NCI-H2081 treated with DMSO at 0.1 percent for 48 hours (cell line): Measurements from ENCODE around the gene SLC6A6.

Experiments used
- DNase-seq: peaks from one replicate; lab custom pipeline; 2025; lab: John Stamatoyannopoulos, UW

Gene SLC6A6

DNA sequence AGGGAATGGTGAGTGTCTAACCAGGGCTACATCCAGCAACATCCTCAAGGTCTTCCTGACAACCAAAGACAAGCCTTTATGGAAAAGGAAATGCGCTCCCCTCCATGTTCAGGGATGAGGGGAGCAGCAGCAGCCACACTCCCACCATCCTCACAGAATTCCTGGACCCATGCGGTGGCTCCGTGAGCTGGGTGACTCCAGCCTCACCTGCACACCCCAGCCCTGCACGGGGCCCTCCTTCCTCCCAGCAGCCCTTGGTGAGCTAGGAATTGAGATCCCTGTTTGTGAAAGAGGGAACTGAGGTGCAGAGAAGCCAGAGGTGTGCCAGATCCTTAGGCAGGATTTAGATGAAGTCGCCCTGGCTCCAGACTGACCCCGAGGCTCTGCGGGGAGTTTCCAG, 85.4 kb downstream of the SLC6A6 start:
- no peak for DNase-seq

DNA sequence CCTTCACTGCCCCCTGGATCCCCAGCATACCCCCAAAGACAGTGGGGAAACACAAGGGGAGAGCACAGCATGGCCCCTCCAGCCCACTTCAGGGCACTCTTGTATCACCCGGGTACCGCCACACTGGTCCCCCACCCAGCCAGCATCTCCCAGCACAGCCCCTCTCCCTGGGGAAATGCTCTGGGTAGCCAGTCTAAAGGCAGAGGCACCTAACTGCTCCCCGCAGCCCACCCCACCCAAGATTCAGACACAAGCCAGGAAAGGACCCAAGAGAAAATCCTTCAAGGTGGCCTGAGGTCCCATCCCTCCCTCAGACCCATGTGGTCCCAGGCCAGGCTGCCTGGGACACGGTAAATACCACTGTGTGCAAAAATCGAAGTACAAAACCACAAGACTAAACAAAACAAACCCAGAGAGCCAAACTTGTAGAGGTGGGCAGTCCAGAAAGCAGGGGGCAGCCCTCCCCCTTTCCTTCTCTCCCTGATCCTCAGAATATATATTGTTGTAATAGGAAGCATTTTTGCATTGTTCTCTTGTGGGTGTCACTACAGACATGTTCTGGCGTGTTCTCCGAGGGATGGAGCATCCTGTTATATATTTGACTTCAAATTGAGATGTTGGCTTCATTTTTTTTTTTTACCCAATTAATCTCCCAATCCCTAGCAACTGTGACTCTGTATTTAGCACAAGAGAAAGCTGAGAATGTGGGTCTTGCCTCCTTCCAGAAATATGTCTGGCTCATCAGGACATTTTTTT, 86.1 kb downstream of the SLC6A6 start:
- no peak for DNase-seq

DNA sequence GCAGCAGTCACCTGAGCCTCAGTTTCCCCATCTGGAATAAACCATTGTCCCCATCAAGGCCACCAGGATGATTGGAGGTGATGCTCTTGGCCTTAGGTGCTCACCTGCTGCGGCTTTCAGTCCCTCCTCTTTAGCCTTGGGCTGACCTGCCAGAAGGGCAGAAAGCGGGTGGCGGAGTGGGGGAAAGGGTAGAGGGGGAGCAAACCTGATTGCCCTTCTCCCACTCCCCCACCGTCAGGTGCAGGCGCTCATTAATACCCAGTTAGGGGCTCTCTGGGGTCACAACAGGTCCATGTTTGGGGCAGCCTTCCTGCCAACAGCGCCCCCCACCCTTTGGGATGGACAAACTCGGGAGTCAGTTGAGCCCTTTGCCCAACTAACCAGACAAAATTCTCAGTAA, 87.2 kb downstream of the SLC6A6 start:
- no peak for DNase-seq

DNA sequence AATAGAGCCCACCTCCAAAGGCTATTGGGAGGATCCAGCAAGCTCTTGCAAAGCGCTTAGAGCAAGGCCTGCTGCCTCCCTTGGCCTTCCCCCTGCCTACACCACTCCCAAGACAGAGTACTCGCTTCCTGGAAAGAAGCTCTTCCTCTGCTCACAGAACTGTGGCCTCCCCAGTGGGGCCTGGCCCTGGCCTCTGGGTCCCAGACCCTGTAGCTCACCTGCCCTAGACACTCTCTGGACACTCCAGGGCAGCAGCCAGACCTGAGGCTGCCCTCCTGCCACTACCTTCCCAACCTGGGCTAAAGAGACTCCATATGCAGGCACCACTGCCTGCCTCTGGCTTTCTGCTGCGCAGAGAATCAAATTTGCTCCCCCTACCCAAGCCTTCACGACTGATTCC, 87.8 kb downstream of the SLC6A6 start:
- DNase-seq = no peak

DNA sequence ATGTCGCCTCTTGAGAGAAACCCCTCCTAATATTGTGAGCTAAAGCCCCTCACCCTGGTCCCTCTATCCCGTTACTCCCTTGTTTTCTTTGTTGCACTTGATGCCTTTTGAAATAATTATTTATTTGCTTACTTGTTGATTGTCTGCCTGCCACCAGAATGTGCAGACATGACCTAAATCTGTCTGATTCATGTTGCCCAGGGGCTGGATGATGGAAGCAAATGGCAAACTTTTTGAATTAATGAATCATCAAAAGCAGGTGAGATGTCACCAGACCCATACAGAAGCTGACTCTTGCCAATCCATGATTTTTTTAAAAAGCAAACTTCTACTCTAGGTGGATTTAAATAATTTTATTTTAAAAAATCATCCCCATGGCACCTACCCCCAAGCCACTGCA, 88.4 kb downstream of the SLC6A6 start:
- DNase-seq = no peak

DNA sequence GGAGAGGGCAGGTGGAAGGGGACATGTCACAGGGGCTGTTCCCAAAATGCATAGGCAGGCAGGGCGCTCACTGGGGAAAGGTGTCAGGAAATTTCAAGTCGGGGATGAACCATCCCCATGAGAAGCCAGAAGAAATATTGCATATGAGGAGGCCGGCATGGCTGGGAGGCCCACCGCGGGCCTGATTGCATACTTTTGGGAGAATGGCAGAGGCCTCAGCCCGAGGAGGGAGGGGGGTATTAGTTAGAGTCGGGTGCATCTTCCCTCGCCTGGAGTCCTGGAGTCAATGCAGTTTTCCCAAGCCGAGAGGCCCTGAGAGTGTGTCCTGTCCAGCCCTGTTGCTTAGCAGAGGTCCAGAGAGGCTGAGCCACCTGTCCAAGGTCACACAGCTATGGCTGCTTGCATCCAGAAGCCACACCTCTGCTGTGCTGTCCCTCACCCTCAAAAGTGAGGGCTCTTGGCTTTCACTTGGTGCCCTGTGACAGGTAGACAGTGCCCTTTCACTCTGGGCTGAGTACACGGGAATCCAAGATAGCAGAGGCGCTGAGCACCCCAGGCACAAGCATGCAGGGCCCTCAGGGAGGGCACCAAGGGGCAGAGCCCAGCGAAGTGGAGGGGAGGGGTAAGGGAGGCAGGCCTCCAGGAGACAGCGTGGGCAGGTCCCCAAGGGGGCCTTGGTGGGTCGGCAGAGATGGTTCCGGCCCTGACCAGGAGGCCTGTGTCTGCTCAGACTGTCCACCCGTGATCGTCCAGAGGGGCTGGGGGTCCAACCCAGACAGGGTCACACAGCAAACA, 89.2 kb downstream of the SLC6A6 start:
- no peak for DNase-seq

DNA sequence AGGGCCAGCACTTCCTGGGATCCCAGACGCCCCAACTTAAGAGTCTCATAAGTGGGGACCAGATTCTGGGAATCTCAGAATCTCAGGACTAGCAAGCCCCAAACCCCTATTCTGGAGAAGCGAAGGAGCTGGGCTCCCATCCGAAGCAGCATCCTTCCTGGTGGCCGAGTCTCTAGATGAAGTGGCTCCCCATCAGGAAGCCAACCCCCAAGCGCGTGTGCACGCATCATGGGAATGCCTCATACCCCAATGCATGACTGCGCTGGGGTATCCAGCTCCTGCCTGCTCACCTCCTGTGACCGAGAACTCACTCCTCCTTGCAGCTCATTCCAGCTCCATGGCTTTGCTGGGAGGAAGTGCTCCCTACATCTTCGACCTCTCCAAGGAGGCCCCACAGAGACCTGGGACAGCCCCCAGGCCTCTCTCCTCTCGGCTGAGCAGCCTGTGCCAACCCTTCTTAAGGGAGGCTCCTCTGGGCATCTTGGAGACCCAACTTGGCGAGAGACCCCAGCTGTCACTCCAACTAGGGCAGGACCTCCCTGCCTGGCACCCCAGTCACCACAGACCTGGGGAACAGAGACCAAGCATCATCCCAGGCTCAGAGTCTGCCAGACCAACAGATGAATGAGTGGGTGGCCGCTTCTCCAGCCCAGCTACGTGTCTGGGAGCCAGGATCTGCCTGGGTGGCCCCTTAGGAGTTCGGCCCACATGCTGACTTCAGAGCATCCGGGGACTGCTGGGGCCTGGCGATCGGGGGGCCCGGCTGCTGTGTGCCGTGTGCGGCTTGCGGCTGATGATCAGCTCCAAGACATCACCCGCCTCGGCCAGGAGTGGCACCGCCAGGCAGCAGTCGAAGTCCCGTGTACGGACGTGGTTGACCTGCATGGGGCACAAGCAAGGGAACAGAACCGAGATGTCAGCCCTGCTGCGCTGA, 90.8 kb downstream of the SLC6A6 start:
- no peak for DNase-seq

DNA sequence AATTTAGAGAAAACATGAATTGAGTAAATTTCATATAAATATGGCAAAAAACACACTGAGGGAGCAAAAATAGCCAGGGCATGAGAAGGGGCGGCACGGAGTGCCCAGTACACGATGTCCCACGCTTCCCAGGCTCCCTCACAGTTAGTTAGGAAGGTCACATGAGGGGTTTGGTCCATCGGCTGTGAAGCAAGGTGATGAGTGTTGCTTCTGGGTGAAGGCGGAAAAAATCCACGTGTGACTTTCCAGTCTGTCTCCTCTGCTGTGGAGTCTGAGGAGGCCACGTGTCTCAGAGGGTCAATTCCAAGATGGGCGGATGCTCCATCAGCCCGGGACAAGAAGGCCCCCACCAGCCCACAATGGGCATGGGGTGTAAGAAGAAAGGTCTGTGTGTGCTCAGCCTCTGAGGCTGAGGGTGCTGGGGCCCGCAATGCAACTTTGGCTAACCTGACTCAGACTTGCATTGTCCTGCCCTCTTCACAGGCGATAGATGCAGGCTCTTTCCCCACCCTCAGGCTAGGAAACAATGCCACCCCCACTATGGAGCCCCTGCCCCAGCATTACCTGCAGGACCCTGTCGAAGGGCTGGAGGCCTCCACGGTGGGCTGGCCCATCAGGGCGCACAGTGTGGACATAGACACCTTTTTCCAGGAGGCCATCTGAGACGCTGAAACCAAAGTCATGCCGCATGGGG, 92.0 kb downstream of the SLC6A6 start:
- DNase-seq = no peak

DNA sequence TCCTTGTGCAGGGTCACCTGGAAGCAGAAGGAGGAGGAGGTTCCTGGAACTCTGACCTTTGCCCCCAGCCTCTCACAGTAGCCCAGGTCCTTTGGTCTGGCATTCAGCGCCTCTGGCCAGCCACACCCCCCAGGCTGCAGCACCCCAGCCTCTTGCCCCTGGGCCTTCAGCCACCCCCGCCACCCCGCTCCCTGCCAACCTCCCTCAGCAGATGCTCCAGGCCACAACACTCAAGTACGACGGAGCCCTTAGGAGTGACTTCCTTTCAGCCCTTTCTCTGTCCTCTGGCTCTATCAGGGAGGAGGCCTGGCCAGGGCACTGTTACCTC, 92.5 kb downstream of the SLC6A6 start:
- DNase-seq = no peak

DNA sequence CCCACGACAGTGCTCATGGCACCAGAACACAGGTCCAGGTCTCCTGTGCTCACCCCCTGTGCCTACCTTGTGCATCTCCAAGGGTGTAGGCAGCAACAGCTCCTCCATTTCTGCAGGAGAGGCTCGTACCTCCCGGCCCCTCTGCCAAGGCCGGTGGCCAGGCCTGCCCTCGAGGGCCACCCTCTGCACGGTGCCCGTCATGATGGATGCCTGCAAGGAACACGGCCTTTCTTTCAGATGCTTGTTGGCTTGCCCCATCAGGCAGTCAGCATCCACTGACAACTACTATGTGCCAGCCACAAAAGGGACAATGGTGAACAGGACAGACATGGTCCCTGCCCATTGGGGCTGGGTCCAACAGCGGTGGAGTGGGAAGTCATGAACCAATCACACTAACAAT, 93.9 kb downstream of the SLC6A6 start:
- no peak for DNase-seq

DNA sequence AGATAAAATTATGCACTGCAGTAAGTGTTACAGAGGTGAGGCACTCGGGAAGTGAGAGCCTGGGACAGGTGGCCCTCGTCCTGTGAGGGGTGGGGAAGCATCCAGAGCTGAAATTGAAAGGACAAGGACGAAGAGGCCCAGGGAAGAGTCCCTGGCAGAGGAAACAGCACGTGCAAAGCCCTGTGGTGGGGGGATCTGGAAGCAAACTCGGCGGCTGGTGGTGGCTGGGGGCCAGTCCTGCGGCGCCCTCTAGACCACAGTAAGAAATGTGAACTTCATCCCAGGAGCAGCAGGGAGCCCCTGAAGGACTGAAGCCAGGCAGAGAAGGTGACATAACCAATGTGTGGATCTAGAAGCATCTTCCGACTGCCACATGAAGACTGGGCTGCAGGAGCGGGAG, 94.9 kb downstream of the SLC6A6 start:
- no peak for DNase-seq

DNA sequence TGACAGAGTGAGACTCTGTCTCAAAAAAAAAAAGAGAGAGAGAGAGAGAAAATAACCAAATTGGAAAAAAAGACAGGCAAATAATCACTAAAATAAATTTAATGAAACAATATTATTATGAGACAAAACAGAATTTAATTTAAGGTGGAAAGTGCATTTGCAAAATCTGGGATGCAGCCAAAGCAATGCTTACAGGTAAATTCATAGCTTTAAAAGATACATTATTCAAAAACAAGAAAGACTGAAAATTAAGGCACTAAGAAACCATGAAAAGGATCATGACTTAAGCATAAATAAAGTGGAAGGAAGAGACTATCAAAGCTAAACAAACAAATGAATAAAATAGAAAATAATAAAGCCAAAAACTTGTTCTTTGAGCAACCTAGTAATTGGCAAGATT, 100.1 kb downstream of the SLC6A6 start:
- DNase-seq = no peak

DNA sequence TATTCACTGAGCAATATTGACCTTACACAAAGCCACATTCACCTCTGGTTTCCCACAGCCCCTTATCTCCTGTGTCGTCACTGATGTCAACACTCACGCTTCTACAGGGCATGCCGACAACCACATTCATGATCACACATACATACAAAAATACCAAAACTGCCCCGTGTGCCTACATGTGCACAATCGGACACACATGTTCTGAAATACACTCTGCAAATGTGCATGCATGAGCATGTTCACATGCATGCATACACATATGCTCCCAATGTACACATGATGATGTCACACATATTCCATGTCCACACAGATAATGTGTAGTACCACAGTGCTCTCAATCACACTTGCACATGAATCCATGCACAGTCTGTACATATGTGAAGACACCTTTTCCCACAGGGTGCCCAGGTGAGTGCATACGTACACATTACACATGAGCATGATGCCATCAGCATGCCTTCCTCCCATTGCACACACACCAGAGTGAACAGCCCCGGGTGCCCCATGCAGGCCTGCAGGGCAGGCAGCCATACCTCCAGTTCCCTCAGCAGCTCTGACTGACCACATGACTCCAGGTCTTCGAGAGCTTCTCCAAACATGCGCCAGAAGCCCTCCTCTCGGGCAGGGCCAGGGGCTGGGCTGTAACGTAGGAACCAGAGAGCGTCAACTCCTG, 100.8 kb downstream of the SLC6A6 start:
- DNase-seq = no peak

DNA sequence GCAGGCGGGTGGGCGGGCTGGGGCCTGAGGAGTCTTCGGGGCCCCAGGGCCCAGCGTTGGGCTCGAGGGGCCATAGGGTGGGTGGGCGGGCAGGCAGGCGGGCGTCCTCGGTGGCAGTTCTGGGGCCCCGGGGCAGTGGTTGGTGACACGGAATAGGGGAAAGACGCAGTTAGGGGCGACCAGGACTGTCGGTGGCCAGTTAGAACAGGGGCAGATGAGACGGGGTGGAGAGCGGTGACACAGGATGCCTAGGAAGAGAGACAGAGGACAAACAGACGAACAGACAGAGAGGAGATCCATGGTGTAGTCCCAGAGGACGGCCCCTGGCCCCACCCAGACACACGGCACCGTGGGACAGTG, 101.3 kb downstream of the SLC6A6 start:
- no peak for DNase-seq

DNA sequence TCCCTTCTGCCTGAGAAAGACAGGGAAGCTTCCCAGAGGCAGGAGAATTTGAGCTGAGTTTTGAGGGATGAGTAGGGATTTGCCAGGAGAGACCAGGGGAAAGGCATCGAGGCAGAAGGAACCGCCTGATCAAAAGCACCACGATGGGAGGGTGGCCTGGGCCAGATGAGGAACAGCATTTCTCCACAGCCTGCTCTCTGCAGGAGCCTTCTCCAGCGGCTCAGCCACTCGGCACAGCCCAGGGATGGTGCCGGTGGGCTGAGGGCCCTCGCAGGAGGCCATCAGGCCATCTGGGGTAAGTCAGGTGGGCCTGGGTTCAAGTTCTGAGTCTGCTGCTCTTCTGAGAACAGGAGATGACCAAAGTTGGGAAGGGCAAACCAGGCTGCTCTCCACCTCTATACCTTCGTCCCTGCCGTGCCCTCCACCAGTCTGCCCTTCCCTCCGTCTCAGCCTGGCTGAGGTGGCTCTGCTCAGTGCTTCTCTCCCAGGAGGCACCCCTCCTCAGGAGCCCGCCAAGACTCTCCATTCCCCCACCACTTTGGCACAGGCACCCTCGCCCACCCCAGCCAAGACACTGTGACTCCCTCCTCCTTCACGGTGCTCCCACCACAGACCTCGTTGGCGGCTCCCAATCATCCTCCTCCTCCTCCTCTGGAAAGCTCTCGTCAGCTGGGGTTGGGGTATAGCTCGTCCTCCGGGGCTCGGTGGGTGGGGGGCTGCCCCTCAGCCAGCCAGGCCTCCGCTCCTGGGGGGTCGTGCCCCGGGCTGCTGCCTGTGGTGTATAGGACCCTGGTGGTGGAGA, 102.8 kb downstream of the SLC6A6 start:
- no peak for DNase-seq

DNA sequence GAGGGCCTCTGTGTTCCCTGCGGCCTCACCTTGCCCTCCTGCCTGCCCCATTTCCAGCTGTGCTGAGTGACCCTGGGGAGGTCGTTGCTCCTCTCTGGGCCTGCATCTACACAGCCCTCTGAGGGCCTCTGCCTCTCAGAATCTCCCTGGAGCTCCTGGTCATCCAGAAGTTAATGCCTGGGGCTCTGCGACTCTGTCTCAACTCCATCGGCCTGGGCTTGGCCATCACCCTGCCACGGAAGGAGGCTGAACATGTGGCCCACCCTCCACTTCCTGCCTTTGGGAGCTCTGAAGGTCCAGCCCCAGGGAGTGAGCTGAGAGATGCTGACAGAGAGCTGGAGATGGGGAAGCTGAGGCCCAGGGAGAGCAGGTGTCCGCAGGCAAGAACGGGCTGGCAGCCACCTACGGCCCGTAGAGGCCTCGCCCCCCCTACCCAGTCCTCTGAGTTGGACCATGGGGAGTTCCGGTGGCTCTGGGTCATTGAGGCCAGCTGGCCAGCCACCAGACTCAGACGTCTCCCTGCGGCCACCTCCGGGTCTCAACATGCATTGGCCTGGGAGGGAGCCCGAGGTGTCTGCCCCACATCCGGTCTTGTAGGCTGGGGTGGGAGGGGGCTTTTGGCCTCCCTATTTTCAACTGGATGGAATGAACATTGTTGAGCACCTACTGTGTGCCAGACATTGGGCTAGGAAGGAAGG, 103.5 kb downstream of the SLC6A6 start:
- DNase-seq = no peak

DNA sequence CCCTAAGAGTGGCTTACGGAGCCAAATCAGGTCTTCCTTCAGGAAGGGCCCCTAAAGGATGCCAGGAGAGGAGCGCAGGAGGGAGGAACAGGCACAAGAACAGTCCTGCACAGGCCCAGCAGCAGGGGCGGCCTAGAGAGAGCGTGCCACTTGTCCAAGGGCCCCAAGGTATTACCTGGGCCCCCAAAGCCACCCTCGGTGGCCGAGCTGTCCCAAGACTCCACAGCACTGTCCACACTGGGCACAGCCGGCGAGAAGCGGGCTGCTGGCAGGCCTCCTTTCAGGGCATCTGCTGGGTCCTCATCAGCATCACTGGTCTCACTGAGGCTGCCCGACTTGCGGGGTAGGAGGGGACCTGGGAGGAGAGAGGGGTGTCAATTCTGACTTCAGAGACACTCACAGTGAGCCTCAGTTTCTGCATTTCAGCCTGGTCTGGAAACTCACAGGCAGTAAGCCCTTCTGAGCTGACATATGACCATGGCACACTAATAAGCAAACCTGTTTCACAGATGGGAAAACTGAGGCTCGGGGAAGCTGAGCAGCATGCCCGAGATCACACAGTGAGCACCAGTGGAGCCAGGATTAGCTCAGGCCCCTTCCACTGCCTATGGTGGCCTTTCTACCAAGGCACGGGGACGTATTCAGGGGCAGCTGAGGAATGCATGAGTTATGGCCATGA, 104.4 kb downstream of the SLC6A6 start:
- DNase-seq = no peak

DNA sequence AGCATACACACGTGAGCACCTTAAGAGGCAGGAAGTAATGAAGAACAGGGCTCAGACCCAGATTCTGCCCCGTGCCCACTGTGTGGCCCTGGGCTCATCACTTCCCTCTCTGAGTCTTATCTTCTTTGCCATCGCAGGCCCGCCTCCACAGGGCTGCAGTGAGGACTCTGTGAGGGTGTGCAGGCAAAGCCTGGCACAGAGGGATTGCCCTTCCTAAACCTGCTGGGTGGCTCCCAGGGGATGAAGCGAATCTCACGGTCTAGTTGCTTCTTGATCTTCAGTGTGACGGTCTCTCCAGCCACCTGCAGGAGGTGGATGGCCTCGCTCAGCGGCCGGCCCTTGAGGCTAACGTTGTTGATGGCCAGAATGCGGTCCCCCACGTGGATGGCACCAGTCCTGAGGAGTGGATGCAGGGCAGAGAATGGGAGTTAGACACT, 104.9 kb downstream of the SLC6A6 start:
- no peak for DNase-seq

DNA sequence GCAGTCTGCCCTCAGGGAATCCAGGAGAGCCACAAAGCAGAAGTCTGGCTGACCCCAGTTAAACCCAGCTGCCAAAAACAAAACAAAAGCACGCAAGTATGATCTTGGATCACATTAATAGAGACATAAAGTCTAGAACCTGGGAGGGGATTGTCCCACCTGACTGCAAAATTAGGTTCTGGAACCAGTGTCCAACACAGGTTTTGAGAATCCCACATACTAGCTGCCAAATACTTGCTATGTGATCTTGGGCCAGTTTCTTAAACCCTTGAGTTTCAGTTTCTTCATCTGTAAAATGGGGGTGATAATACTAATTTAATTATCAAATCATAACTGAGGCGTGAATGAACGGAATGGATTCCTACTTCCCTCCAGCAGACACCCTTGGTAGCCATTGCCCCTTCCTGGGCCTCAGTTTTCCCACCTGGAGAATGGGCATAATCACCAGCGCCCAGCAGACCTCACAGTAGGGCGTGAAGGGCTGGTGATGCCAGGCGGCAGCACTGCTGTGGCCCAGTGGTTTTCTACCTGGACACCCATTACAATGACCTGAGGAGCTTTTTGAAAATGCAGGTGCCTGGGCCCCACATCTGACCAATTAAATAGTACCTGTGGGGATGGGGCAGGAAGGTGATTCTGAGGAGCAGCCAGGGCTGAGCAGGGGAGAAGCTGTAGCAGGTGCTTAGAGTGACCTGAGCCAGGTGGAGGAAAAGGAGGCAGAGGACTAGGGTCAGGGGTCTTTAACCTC, 105.5 kb downstream of the SLC6A6 start:
- DNase-seq = no peak
